ENCODE results near the gene ADAMTS16.

- TF ChIP-seq GATA2 (IDR thresholded peaks at IDR 0.05; ENCODE audit: low read depth, low read length) (no peak), GATA3 (IDR thresholded peaks at IDR 0.05; ENCODE audit: low read depth, low read length) (no peak)
Observed at GRCh38 chr5:5273976-5274375, 133.8 kb downstream of the ADAMTS16 start.

Data from SH-SY5Y (cell line).